ENCODE data around the gene GSKIP. TPM values are rescaled to one million over a fixed set of nuclear protein-coding genes. Genes with fewer than 3 reads are reported as not detected.

The GSKIP gene
- total RNA-seq, result 23.3 and 53.6 TPM in 2 replicates

GRCh38 chr14:96362965-96363750 is at the start of gene GSKIP, which contains the start of gene ATG2B:
Gene GSKIP (plus strand): TSS chr14:96363526. CDS start chr14:96382248, 18,722 bp downstream.
Gene ATG2B (minus strand): TSS chr14:96363341. CDS start chr14:96362976, 365 bp downstream.

Other genes starting within 250 kb of the GSKIP start
- 1.6 and 2.5 TPM in 2 replicates for gene BDKRB2, start 158.7 kb upstream of the GSKIP start, total RNA-seq
- not detected in 2 replicates for gene BDKRB1, start 107.3 kb upstream of the GSKIP start, total RNA-seq
- gene ATG2B, start 185 bp upstream of the GSKIP start, total RNA-seq, result 12.8 and 39.8 TPM in 2 replicates
- gene AK7, start 28.6 kb downstream of the GSKIP start, total RNA-seq, result 0.49 and 0.57 TPM in 2 replicates
- gene PAPOLA, start 138.9 kb downstream of the GSKIP start, total RNA-seq, result 69.3 and 160 TPM in 2 replicates

Data from bladder microvascular endothelial cell (primary cell).